ENCODE measurements around the gene RNFT2.
A peak's percentile ranks its signal among the peaks of the same experiment; 100 is the strongest.
"Not testable (repeated sequence)": the region's sequence is repeated elsewhere in the genome, so short reads cannot be mapped to it uniquely, and the experiment has no call there.

Gene RNFT2

GRCh38 chr12:116774020-116774419 lies 35.9 kb downstream of the RNFT2 start:
- no peak for DNase-seq (ENCODE audit: low spot score)
- no peak overlapping the region for H3K27ac ChIP-seq
- no peak overlapping the region for H3K4me3 ChIP-seq
- TF ChIP-seq, protein P1, sequence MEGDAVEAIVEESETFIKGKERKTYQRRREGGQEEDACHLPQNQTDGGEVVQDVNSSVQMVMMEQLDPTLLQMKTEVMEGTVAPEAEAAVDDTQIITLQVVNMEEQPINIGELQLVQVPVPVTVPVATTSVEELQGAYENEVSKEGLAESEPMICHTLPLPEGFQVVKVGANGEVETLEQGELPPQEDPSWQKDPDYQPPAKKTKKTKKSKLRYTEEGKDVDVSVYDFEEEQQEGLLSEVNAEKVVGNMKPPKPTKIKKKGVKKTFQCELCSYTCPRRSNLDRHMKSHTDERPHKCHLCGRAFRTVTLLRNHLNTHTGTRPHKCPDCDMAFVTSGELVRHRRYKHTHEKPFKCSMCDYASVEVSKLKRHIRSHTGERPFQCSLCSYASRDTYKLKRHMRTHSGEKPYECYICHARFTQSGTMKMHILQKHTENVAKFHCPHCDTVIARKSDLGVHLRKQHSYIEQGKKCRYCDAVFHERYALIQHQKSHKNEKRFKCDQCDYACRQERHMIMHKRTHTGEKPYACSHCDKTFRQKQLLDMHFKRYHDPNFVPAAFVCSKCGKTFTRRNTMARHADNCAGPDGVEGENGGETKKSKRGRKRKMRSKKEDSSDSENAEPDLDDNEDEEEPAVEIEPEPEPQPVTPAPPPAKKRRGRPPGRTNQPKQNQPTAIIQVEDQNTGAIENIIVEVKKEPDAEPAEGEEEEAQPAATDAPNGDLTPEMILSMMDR (IDR thresholded peaks at IDR 0.05), result no peak

- DNase-seq (ENCODE audit: low spot score), result peak; percentile 14
- no peak overlapping the region for H3K4me3 ChIP-seq
- TF ChIP-seq, protein P1 (IDR thresholded peaks at IDR 0.05), result no peak
- H3K27ac ChIP-seq, result no peak overlapping the region
Observed at GRCh38 chr12:116777245-116777644, 39.1 kb downstream of the RNFT2 start.

DNA sequence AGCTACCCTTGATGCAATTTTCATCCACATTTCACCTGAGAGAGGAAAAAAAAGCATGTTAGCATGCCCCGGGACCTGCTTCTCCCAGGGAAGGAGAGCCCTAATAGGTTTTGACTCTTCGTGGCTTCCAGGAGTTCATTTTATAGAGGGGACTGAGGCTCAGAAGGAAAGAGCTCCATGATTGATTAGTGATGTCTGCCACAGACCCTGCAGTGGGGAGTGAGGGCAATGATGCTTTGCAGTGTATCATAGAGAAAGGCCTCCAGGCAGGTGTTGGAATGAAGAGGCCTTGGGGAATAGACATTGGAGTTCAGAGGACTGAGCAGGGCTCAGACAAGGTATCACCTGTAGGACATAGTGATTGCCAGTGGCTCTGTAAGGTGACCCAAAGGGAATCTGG lies 41.5 kb downstream of the RNFT2 start:
- peak; percentile 24 for DNase-seq (ENCODE audit: low spot score)
- Histone ChIP-seq H3K27ac (no peak overlapping the region), H3K4me3 (no peak overlapping the region)
- TF ChIP-seq, protein P1 (IDR thresholded peaks at IDR 0.05), result no peak

GRCh38 chr12:116780942-116781341 lies 42.8 kb downstream of the RNFT2 start:
- DNase-seq (ENCODE audit: low spot score), result no peak
- Histone ChIP-seq H3K27ac (no peak overlapping the region), H3K4me3 (no peak overlapping the region)
- TF ChIP-seq, protein P1 (IDR thresholded peaks at IDR 0.05), result no peak

DNA sequence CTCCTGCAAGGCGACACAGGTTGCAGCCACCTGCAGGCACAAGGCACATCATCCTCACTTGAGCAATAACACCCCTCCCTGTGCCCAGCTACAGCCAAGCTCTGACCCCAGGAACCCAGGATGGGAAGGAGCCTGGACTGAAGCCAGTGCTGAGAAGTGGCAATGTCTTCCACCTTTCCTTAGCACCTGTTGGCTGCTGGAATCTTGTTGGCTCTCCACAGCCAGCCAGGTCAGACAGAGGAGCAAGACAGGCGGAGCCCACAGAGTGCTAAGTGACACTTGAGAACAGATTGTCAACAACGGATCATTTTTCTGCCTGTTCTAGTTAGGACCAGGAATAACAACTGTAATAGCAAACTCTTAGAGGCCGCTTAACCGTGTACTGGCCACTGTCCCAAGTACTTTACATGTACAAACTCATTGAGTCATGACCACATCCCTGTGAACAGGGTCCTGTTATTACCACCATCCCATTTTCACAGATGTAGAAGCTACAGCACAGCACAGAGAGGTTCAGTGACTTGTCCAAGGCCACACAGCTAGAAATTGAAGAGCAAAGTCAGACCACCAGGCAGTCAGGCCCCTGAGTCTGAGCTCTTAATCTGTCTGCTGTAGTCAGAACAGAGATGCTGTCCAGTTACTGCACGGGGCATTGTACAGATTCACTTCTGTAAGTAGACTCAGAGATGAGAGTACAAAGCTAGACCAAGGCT lies 45.6 kb downstream of the RNFT2 start:
- H3K4me3 ChIP-seq, result no peak overlapping the region
- DNase-seq (ENCODE audit: low spot score), result no peak
- TF ChIP-seq, protein P1 (IDR thresholded peaks at IDR 0.05), result no peak
- H3K27ac ChIP-seq, result no peak overlapping the region

GRCh38 chr12:116784238-116784612 lies 46.1 kb downstream of the RNFT2 start:
- no peak for DNase-seq (ENCODE audit: low spot score)
- H3K27ac ChIP-seq, result no peak overlapping the region
- TF ChIP-seq, protein P1 (IDR thresholded peaks at IDR 0.05), result no peak
- no peak overlapping the region for H3K4me3 ChIP-seq

DNA sequence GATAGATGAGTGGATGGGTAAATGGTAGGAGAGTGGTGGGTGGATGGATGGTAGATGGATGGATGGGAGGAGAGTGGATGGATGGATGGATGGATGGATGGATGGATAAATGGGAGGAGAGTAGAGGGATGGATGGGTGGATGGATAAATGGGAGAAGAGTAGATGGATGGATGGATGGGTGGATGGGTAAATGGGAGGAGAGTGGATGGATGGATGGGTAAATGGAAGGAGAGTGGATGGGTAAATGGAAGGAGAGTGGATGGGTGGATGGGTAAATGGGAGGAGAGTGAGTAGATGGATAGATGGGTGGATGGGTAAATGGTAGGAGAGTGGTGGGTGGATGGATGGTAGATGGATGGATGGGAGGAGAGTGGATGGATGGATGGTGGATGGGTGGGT lies 51.4 kb downstream of the RNFT2 start:
- not testable (repeated sequence) for H3K27ac ChIP-seq; H3K4me3 ChIP-seq; DNase-seq (ENCODE audit: low spot score)
